Prostate gland (tissue), 2 donors: ENCODE results near the gene ZC3H8.

ENCODE experiments used
- CTCF ChIP-seq, 4 experiments: fragments of 200-600 bp in 2 of 4; fragments of 450-650 bp in 2 of 4; sonication (generic) in 2 of 4; IDR thresholded peaks; 1 replicate in 3 of 4; 2 replicates in 1 of 4; pipeline ENCODE4 v1.5.1; 2016 to 2019; ENCODE audit warnings: antibody characterized with exemption in 4 of 4, mild to moderate bottlenecking in 2 of 4, moderate library complexity in 2 of 4
- POLR2A ChIP-seq: fragments of 450-650 bp; IDR thresholded peaks from one replicate; pipeline ENCODE4 v1.6.1; 2016; ENCODE audit warnings: antibody characterized with exemption, mild to moderate bottlenecking

GRCh38 chr2:112187046-112187715 lies 67.7 kb downstream of the ZC3H8 start:
- no peak for TF ChIP-seq CTCF (IDR thresholded peaks at IDR 0.05)
- no peak for TF ChIP-seq POLR2A
